Neuron (in vitro differentiated cells): Measurements from ENCODE around the gene PGAP3.

Experiments used
- H2AFZ ChIP-seq: one replicate; pipeline ENCODE4 v1.6.1; 2013; ENCODE audit warnings: low read depth, mild to moderate bottlenecking, inconsistent platforms, low read length, moderate library complexity
- H3K27me3 ChIP-seq: one replicate; pipeline ENCODE4 v1.6.1; 2013; ENCODE audit warnings: low read length; ENCODE audit not compliant: insufficient read depth
- H3K36me3 ChIP-seq: one replicate; pipeline ENCODE4 v1.6.1; 2013; ENCODE audit warnings: low read length; ENCODE audit not compliant: insufficient read depth
- H3K4me1 ChIP-seq: one replicate; pipeline ENCODE4 v1.6.1; 2013; ENCODE audit warnings: low read length; ENCODE audit not compliant: insufficient read depth
- H3K4me3 ChIP-seq: 2 replicates; pipeline ENCODE4 v1.5.1; 2013; ENCODE audit warnings: mild to moderate bottlenecking, low read length, moderate library complexity
- H3K9me3 ChIP-seq: one replicate; pipeline ENCODE4 v1.6.1; 2013; ENCODE audit warnings: low read length

The PGAP3 gene

DNA sequence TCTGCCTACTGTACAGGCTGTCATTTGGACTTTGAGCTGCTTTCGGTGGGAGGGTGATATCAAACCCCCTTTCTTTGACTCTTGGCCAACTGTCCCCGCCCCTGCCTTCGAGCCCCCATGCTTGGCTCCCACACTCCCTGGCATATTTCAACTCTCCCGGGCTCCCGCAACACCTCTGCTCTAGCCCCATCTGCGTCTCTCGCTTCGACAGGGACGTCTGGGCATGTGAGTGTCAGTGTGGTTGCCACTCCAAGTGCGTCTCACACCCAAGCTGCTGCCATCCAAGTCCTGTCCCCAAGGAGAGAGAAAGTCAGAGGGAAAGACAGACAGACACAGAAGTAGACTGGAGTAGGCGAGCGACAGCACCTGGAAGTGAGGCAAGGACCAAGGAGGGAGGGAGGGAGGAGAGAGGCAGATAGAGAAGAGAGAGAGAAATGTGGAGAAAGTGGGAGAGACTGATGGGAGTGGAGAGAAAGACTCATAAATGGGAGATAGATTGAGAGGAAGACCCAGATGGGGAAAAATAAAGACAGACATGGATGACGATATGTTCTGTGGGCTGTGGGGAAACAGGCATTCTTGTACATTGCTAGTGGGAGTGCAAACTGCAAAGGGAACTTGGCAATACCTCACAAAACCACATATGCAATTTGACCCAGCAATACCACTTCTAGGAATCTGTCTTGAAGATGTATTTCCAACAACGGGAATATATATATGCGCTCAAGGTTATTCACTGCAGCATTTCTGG is 39.1 kb downstream of the PGAP3 start:
- Histone ChIP-seq H3K9me3 (no peaks in the 10 kb centered on the region), H2AFZ (no peak overlapping the region), H3K4me1 (peaks cover 20% of the 10 kb centered on the region), H3K4me3 (no peak overlapping the region), H3K27me3 (no peaks in the 10 kb centered on the region), H3K36me3 (peaks cover 7% of the 10 kb centered on the region)

DNA sequence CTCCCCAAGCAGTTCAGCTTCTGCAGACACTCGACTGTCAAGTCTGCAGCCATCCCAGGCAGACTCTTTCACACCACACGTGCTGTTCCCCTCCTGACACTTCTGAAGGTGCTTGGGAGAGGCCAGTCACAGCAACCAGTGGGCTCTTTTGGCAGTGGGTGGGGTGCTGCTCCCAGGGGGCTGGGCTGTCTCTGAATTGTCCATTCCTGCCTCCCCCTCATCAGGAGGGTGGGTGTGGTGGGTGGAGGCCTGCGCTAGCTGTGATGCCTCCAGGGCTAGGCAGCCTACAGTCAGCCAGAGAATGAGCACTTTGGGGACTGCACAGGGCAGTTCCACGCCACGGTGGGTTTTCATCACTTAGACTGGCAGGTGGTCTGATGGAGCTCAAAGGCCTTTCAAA is 40.6 kb downstream of the PGAP3 start:
- H3K36me3 ChIP-seq: peaks cover 7% of the 10 kb centered on the region
- no peak overlapping the region for H3K4me3 ChIP-seq
- no peaks in the 10 kb centered on the region for H3K27me3 ChIP-seq
- no peak overlapping the region for H2AFZ ChIP-seq
- no peaks in the 10 kb centered on the region for H3K9me3 ChIP-seq
- H3K4me1 ChIP-seq: peaks cover 7% of the 10 kb centered on the region

DNA sequence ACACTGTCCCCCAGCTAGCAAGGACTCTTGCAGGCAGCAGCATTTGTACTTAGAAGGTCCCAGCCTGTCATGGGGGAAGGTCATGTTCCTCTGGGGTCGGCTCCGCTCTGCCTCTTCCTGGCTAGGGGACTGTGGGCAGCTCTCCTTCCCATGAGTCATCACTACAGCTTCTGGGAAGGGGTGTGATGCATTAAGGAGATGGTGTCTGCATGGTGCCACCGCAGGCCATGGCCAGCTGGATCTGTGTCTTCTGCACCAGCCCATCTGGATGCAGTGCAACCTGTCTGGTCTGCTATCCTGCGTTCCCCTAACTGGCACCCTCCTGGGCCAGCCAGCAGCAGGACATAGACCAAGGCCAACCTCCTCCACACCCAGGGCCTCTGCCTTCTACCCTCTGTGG is 44.6 kb downstream of the PGAP3 start:
- H3K4me1 ChIP-seq: peaks cover 23% of the 10 kb centered on the region
- H3K27me3 ChIP-seq: no peaks in the 10 kb centered on the region
- no peak overlapping the region for H3K4me3 ChIP-seq
- H3K9me3 ChIP-seq: no peaks in the 10 kb centered on the region
- no peak overlapping the region for H2AFZ ChIP-seq
- no peaks in the 10 kb centered on the region for H3K36me3 ChIP-seq

GRCh38 chr17:39642291-39643074 is 45.4 kb downstream of the PGAP3 start:
- H3K36me3 ChIP-seq: no peaks in the 10 kb centered on the region
- no peaks in the 10 kb centered on the region for H3K9me3 ChIP-seq
- H3K27me3 ChIP-seq: no peaks in the 10 kb centered on the region
- H2AFZ ChIP-seq: no peak overlapping the region
- no peak overlapping the region for H3K4me3 ChIP-seq
- peaks cover 31% of the 10 kb centered on the region for H3K4me1 ChIP-seq

GRCh38 chr17:39641883-39642282 is 46.0 kb downstream of the PGAP3 start:
- Histone ChIP-seq H3K27me3 (no peaks in the 10 kb centered on the region), H3K36me3 (no peaks in the 10 kb centered on the region), H2AFZ (no peak overlapping the region), H3K4me3 (no peak overlapping the region), H3K4me1 (peaks cover 32% of the 10 kb centered on the region), H3K9me3 (no peaks in the 10 kb centered on the region)

- no peaks in the 10 kb centered on the region for H3K36me3 ChIP-seq
- no peak overlapping the region for H2AFZ ChIP-seq
- H3K4me3 ChIP-seq: no peak overlapping the region
- H3K9me3 ChIP-seq: no peaks in the 10 kb centered on the region
- no peaks in the 10 kb centered on the region for H3K27me3 ChIP-seq
- peaks cover 37% of the 10 kb centered on the region for H3K4me1 ChIP-seq
Observed at GRCh38 chr17:39641097-39641496, 46.8 kb downstream of the PGAP3 start.

DNA sequence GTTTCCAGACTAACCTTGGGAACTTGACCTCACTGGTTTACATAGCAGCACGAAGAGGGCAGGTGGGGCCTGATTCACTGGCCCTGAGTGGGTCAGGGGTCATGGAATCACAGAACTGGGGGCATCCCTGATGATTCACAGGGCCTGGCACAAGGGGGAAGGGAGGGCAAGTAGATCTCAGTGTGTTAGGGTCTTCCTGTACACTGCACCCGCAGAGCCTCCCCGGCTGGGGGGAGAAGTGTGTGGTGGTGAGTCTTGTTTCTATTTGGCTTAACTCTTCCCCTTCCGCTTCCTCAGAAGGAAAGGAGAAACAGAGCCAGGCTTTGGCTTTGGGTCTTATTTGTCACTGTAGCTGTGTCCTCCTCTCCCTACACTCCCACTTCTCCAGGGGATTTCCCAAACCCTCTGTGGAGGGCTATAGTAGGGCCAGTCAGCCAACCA is 47.2 kb downstream of the PGAP3 start:
- Histone ChIP-seq H3K4me1 (peaks cover 37% of the 10 kb centered on the region), H2AFZ (no peak overlapping the region), H3K36me3 (no peaks in the 10 kb centered on the region), H3K9me3 (no peaks in the 10 kb centered on the region), H3K27me3 (no peaks in the 10 kb centered on the region), H3K4me3 (no peak overlapping the region)

- Histone ChIP-seq H3K9me3 (no peaks in the 10 kb centered on the region), H3K4me1 (peaks cover 37% of the 10 kb centered on the region), H2AFZ (no peak overlapping the region), H3K36me3 (no peaks in the 10 kb centered on the region), H3K4me3 (no peak overlapping the region), H3K27me3 (no peaks in the 10 kb centered on the region)
Observed at GRCh38 chr17:39639566-39640458, 48.0 kb downstream of the PGAP3 start.

- H3K27me3 ChIP-seq: no peaks in the 10 kb centered on the region
Observed at GRCh38 chr17:39639043-39639442, 48.8 kb downstream of the PGAP3 start.

GRCh38 chr17:39638317-39638716 is 49.5 kb downstream of the PGAP3 start:
- no peaks in the 10 kb centered on the region for H3K36me3 ChIP-seq
- H3K27me3 ChIP-seq: no peaks in the 10 kb centered on the region
- H3K4me3 ChIP-seq: peak overlapping the region; percentile 91
- H3K9me3 ChIP-seq: no peaks in the 10 kb centered on the region
- H2AFZ ChIP-seq: no peak overlapping the region
- H3K4me1 ChIP-seq: peaks cover 37% of the 10 kb centered on the region

More at GRCh38 chr17:39639043-39639442, 48.8 kb downstream of the PGAP3 start:
- H3K4me3 ChIP-seq: no peak overlapping the region
- H3K36me3 ChIP-seq: no peaks in the 10 kb centered on the region
- no peak overlapping the region for H2AFZ ChIP-seq
- peaks cover 37% of the 10 kb centered on the region for H3K4me1 ChIP-seq
- H3K9me3 ChIP-seq: no peaks in the 10 kb centered on the region

DNA sequence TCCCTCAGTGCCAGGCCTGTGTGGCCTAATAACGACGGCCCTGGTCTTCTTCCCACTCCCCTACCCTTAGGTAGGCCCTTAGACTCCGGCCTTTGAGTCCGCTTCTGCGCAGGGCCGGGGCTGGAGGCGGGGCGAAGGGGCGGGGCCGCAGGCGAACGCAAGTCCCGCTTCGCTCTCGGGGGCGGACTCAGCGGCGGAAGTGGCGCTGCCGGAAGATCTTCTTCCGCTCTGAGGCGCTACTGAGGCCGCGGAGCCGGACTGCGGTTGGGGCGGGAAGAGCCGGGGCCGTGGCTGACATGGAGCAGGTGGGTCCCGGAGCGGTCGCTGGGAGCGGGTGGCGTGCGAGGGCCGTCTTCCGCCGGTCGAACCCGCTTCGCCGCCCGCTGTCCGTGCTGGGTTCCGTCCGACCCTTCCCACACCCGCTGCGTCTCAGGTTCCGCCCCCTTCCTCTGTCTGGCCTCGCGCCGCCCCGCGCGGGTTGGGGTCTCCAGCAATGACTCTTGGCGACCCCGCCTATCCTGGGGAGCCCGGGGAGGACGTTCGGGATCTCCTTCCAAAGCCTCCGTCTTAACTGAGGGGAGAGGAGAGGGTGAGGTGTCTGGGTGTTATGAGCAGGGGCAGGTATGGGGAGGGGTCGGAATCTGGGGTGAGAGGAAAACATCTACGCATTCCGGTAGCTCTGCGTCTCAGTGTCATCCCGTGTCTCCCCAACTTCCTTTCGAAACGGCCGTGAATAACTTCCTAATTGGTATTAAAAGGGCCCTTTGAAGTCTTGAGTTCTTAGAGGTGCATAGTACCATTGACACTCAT is 50.7 kb downstream of the PGAP3 start, which contains the start of gene STARD3:
STARD3 (plus strand) TSS at position 218 of the 810 bp plus-strand sequence. CDS start 16,388 bp downstream, outside the sequence.
- Histone ChIP-seq H3K27me3 (peaks cover 3% of the 10 kb centered on the region), H3K9me3 (no peaks in the 10 kb centered on the region), H3K36me3 (no peaks in the 10 kb centered on the region), H2AFZ (peak within 1 kb of the TSS; percentile 79), H3K4me1 (peaks cover 37% of the 10 kb centered on the region), H3K4me3 (peak within 1 kb of the TSS; percentile 91)

GRCh38 chr17:39636587-39636926 is 51.3 kb downstream of the PGAP3 start:
- Histone ChIP-seq H3K4me3 (peak overlapping the region; percentile 91), H3K9me3 (no peaks in the 10 kb centered on the region)

More at GRCh38 chr17:39636587-39636926, 51.3 kb downstream of the PGAP3 start:
- Histone ChIP-seq H3K4me1 (peaks cover 37% of the 10 kb centered on the region), H2AFZ (peak overlapping the region; percentile 79), H3K27me3 (peaks cover 8% of the 10 kb centered on the region), H3K36me3 (no peaks in the 10 kb centered on the region)
